DMS114 treated with DMSO at 0.1 percent for 48 hours (cell line): ENCODE measurements around the gene LRRC3.

ENCODE experiments used
- DNase-seq: peaks from one replicate; lab custom pipeline; 2025; ENCODE audit not compliant: unreplicated experiment; lab: John Stamatoyannopoulos, UW

The LRRC3 gene

DNA sequence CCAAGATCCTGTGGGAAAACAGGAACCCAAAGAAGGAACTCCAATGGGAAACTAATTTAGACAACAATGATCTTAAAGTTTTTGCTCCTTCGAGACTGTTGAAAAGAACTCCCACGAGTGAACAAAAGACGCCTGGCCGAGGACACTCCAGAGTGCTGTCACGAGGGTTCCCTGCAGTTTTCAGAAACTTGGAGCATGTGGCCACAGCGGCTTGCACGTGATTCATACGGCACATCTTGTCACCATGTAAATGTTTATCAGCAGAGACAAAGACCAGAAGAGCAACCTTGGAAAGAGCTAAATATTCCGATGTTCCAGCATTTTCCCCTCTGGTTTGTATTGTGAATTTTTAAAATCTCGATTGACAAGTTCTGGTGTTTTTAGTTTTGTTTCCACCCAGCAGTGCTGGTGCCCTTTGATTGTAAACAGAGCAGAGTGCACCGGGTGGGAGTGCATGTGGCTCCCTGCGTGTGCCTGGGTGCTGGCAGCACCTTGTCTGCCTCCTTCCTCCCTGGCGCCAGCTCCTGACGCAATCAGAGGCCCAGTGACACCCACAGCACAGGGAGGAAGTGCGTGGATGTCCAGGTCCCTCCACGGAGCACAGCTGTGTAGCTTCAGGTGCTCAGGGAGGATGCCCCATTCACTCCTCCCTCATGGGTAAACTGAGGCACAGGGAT, 23.0 kb downstream of the LRRC3 start:
- DNase-seq = no peak

DNA sequence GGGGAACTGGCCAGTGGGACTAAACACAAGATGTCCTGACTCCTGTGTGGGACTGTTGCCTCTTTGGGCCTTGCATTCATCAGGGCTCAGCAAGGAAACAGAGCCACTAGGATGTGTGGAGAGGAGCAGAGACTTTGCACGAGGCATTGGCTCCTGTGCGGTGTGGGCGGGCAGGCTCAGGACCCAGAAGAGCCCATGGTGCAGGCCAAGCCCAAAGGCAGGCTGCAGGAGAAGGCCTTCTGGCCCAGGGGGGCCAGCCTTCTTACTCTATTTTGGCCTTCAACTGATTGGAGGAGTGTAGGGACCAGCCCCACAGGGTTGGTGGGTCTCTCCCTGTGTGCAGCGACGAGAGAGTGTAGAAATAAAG, 23.5 kb downstream of the LRRC3 start:
- DNase-seq = no peak

DNA sequence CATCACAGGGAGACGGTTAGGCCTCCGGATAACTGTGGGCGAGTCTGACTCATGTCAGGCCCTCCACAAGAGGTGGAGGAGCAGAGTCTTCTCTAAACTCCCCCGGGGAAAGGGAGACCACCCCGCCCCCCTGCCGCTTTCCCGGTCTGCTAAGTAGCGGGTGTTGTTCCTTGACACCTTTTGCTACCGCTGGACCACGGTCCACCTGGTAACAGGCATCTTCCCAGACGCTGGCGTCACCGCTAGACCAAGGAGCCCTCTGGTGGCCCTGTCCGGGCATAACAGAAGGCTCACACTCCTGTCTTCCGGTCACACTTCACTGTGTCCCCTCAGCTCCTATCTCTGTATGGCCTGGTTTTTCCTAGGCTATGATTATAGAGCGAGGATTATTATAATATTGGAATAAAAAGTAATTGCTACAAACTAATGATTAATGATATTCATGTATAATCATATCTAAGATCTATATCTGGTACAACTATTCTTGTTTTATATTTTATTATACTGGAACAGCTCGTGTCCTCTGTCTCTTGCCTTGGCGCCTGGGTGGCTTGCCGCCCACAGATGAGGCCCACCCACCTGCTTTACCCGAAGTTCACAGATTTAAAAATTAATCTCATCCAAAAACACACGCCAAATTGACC, 24.4 kb downstream of the LRRC3 start:
- DNase-seq = peak; percentile 17

DNA sequence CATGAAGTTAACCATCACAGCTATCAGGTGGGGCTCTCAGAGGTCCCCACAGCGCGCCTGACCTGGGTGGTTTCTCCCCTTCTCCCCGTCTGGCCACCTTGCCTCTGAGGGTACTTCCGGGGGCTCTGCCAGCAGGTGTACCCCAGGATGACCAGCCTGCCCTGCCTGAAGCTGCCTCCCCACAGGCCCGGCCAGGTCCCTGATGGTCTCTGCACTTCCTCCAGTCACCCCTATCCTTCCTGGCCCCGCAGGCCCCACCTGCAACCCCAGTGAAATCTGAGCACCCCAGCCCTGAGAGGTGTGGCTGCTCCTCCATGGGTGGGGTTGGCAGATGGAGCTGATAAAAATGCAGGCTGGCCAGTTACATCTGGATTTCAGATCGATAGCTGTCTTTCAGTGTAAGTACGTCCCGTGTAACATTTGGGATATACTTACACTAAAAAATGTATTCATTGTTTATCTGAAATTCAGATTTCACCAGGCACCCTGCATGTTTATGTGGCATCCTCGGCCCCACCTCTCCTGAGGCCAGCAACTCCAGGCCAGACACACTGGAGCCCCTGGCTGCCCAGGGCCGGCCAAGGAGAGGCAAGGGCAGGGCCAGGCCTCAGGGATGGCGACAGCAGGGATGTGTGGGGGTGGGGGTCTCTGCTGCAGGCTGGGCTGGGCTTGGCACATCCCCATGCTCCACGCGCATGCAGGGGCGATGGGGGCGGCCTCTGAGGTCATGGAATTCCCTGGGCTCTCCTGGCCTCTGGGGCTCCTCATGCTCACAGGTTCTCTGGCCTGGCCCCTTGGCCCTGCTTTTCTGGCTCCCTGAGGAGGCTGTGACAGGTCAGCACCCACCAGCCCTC, 25.1 kb downstream of the LRRC3 start:
- DNase-seq = no peak

DNA sequence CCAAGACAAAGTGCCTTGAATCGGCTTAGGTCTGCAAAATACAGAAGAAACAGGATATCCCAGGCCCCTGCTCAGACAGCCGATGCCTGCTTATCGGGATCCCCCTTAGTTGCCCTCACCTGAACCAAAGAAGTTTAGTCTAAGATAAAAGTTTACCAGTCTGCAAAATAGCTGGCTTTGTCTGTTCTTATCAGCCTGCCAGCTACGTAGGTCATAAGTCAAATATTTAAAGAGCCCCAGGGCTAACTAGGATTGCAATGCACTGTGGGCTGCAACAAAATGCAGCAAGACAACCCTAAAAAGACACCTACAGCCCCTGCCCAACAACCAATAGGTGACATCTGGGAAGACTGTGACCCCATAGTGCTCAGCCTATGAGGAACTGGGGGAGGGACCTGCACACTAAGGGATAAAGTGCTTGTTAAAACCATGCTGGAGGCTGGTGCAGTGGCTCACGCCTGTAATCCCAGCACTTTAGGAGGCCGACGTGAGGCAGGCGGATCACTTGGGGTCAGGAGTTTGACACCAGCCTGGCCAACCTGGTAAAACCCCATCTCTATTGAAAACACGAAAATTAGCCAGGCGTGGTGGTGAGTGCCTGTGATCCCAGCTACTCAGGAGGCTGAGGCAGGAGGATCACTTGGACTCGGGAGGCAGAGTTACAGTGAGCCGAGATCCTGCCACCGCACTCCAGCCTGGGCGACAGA, 27.4 kb downstream of the LRRC3 start:
- DNase-seq = no peak

DNA sequence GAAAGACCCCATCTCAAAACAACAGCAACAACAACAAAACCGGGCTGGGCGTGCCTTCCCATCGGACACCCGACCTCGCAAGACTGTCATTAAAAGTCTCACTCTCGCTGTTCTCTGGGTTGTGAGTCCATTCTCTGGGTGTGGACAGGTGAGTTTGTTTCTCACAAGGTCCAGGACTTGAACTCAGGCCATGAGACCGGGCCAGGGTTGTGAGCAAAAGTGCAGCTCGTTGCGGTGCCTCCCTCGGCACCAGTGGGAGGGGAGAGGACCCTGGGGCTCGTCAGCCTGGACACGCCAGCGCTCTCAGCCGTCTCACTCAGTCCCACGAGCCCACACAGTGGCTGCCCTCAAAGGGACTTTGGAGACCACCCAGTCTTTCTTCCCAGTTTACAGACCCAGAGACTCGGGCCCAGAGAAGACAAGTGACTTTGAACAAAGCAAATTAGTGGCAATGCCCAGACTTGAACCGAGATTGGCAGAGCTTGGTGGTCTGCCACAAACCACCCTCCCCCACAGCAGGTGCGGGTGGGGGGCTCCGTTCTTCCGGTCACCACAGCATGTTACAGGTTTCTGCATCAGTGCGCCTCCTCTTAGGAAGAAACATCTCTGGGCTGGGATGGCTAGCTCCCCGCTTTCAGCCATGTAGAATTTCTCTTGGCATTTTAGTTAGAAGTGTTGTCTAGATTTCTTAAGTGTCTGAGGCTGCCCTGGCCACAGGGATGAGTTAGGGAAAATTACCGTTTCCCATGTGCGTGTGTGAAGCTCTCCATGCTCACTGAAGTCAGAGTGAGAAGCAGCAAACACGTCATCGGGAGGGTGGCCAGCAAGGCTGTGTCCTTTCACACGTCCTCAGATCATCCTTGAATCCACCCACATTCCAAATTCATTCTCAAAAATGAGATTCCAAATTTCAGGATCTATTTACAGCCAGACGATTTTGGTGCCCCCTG, 28.3 kb downstream of the LRRC3 start:
- no peak for DNase-seq

DNA sequence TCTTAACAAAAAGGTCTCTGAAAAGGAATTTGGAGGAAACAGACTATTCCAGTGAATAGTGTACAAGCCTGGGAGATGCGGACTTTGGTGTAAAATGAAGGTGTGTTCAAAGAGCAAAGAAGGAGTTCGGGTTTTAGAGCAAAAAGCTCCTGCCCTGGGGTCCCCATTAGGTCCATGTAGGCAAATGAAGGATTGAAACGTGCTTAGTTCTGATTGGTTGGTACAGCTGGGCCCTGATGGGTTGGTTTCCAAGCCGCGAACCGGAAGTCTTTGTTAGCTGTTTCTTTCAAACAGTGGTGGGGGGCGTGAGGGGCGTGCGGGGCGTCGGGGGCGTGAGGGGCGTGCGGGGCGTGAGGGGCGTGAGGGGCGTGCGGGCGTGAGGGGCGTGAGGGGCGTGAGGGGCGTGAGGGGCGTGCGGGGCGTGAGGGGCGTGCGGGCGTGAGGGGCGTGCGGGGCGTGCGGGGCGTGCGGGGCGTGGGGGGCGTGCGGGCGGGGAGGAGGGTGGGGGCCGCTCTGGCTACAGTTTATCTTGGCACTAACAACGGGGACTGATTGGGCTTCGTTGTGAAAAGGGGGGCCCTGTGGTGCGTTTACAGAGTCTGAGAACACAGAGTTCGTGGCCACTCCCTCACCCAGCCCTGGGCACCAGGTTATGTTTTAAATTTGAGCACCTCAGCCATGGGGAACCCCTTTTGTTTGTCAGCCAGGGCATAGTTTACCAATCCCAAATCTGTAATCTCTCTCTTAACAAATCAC, 29.4 kb downstream of the LRRC3 start:
- peak; percentile 13 for DNase-seq

DNA sequence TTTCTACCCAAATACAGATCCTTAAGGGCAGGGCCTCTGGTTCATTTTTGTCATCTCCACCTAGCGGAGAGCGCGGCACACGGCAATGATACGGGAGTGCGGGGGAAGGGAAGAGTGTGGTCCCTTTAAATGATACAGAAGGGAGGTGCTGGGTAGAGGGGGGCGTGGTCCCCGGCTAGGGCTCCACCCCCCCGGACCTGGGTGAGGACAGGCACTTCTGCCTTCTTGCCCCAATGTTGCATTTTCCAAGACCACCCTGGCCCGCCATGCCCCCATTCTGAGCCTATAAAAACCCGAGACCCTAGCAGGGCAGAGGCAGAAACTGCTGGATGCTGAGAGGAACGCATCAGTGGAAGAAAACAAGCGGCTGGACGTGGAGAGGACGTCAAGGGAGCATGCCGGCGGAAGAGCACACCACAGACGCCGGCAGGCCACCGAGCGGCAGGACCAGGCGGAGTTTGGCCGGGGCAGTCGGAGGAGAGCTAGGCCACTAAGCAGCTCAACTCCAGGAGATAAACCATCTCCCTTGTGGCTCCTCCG, 30.0 kb downstream of the LRRC3 start:
- peak; percentile 71 for DNase-seq

DNA sequence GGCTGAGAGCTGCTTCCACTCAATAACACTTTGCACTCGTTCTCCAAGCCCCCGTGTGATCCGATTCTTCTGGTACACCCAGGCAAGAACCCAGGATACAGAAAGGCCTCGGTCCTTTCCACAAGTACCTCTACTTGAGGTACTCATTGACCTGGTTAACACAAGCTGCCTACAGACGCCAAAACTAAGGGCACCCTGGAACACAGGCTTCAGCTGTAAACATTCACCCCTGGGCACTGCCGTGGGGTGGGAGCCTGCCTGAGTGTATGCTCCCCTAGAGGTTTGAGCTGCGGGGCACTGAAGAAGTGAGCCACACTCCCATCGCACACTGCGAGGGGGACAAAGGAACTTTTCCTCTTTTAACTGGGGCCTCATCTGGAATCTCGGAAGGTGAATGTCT, 30.5 kb downstream of the LRRC3 start:
- DNase-seq = no peak

DNA sequence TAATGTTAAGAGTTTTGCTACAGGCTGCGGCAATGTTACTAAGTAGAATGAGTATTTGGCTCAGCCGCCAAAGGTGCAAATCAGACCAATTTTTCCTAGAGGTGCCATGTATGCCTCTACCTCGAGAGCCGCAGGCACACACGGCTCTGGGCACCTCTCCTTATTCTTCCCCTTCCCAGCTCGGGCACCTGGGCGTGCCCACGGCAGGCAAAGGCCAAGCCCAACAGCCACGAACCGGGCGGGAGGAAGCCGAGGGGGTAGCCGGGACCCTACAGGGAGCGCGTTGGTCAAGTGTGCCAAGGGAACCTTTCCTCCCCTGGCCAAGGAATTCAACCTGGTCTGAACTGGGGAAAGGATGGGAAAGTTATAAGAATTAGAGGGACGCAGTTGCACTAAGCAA, 31.0 kb downstream of the LRRC3 start:
- no peak for DNase-seq

DNA sequence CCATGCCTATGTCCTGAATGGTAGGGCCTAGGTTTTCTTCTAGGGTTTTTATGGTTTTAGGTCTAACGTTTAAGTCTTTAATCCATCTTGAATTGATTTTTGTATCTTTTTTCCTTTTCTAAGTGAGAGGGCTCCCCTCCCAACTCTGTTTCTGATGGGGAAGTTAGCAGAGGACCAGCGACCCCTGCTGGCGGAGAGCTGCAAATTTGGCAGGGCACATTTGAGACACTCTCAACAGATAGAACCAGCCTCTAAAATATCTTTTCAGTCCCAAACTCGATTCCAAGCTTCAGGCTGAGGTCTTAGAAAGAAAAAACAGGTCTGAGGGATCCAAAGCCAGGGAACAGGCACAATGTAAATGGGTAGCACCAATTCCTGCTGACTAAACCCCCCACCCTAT, 32.5 kb downstream of the LRRC3 start:
- DNase-seq = no peak

DNA sequence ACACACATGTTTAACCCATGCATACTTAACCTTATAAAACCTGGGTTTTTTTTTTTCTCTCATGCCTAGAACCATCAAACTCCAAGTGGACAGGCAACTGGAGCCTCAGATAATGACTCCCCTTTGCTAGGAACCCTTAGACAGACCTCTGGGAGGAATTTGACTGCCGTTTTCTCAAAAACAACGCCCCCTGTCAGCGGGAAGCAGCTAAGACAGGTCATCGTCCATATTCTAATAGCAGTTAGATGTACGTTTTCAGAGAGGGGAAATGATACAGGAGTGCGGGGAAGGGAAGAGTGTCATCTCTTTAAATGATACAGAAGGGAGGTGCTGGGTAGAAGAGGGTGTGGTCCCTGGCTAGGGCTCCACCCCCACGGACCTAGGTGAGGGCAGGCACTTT, 34.7 kb downstream of the LRRC3 start:
- DNase-seq = no peak

DNA sequence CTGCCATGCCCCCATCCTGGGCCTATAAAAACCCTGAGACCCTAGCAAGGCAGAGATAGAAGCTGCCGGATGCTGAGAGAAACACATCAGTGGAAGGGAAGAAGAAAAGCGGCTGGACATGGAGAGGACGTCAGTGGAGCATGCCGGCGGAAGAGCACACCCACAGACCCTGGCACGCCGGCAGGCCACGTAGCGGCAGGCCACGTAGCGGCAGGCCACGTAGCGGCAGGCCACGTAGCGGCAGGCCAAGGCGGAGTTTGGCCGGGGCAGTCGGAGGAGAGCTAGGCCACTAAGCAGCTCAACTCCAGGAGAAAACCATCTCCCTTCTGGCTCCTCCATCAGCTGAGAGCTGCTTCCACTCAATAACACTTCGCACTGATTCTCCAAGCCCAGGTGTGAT, 35.1 kb downstream of the LRRC3 start:
- DNase-seq = no peak

DNA sequence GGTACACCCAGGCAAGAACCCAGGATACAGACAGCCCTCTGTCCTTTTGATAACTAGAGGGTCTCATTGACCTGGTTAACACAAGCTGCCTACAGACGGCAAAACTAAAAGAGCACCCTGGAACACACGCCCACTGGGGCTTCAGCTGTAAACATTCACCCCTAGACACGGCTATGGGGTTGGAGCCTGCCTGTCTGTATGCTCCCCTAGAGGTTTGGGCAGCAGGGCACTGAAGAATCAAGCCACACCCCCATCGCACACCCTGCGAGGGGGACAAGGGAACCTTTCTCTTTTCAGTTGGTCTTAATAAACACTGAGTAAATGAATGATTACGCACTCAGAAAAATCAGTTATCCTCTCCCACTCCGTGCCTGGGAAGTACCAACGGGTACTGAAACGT, 35.5 kb downstream of the LRRC3 start:
- DNase-seq = no peak

DNA sequence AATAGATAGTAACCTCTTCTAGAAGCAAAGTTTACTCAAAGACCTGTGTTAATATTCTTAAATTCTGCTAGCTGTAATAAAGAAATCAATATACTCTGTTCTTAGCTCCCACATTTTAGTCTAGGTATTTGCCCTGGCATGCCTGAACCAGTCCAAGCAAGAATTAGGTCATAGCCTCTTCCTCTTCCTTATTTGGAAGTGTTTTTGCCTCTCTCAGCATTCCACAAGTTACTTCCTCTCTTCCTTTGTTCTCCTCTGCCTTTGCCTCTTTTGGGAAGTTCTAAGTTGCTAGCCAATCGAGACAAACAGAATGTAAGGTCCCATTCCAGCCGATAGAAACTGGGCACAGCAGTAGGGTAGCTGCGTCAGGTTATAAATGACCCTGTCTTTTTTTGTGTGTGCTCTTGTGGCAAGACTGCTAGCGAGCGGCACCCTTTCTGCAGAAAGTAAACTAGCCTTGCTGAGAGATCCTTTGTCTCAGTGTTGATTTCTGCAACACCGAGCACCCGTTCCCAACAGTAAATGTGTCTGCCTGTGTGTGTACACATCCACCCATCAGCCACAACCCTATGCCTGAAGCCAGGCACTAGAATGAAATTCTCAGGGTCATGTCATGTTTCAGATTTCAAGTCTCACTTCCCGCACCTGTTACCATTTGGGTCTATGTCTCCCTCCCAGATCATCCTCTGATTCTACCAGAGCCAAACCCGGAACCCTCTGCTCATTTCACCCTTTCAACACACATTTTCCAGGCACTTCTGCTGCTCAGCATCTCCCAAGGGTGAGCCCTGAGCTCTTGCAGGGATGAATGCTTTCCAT, 37.5 kb downstream of the LRRC3 start:
- no peak for DNase-seq

DNA sequence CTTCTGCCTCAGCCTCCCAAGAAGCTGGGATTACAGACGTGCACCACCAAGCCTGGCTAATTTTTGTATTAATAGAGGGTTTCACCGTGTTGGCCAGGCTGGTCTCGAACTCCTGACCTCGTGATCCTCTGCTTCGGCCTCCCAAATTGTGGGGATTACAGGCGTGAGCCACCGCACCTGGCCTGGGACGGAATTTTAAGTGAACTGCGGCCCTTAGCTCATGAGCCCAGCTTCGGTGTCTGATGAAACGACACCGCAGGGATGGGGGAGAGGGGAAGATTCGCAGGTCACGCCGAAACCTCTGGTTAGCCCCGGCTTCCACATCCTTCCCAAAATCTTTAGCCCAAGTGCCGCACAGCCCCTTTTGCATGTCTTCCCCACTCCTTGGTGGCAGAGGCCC, 39.1 kb downstream of the LRRC3 start:
- no peak for DNase-seq

DNA sequence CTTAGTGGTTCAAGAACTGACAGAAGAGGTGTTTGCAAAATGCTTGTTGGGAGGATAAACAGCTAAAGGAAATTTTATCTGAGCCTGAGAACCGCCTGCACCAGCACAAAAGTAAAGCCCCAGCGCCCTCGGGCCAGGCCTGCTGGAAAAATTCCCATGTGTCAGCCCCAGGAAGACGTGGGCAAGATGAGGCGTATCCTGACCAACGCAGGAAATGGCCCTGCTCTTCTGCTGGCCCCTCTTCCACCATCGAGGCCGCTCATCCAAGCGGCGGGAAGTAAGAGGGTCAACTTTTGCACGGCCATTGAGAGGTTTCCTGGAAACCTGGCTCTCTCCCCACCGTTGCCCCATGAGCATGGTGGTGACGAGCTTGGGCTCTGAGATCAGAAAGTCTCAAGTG, 39.6 kb downstream of the LRRC3 start:
- DNase-seq = no peak
